HG02588 (cell line): ENCODE results near the gene DNAAF6.
"Not testable (repeated sequence)": the region's sequence is repeated elsewhere in the genome, so short reads cannot be mapped to it uniquely, and the experiment has no call there.

Experiments used
- ATAC-seq: cut with Tn5 transposase; IDR thresholded peaks from one replicate; pipeline ENCODE4 v1.9.1; 2021; ENCODE audit warnings: mild to moderate bottlenecking, moderate library complexity; ENCODE audit not compliant: unreplicated experiment

The DNAAF6 gene

GRCh38 chrX:107205770-107206696, at the start of gene DNAAF6, which contains the start of gene NUP62CL:
TSS of gene DNAAF6 (plus strand) at chrX:107206611. CDS start at chrX:107212876, 6,265 bp downstream.
TSS of gene NUP62CL (minus strand) at chrX:107206433. CDS start at chrX:107175146, 31,287 bp downstream.
- peak; percentile 95 for ATAC-seq

GRCh38 chrX:107157618-107158017, 48.8 kb upstream of the DNAAF6 start:
- not testable (repeated sequence) for ATAC-seq

GRCh38 chrX:107167163-107167921, 39.1 kb upstream of the DNAAF6 start:
- ATAC-seq = no peak

- no peak for ATAC-seq
Measured at GRCh38 chrX:107168257-107168656, 38.2 kb upstream of the DNAAF6 start.

- no peak for ATAC-seq
Measured at GRCh38 chrX:107168712-107169111, 37.7 kb upstream of the DNAAF6 start.

- no peak for ATAC-seq
Measured at GRCh38 chrX:107171369-107172102, 34.9 kb upstream of the DNAAF6 start.

GRCh38 chrX:107197319-107197718, 9.1 kb upstream of the DNAAF6 start:
- ATAC-seq = no peak

- not testable (repeated sequence) for ATAC-seq
Measured at GRCh38 chrX:107198074-107198473, 8.3 kb upstream of the DNAAF6 start.

- no peak for ATAC-seq
Measured at GRCh38 chrX:107199491-107199890, 6.9 kb upstream of the DNAAF6 start.

GRCh38 chrX:107204068-107204605, 2.3 kb upstream of the DNAAF6 start:
- ATAC-seq = no peak

- no peak for ATAC-seq
Measured at GRCh38 chrX:107206697-107207065, 270 bp downstream of the DNAAF6 start.

GRCh38 chrX:107207089-107207488, 678 bp downstream of the DNAAF6 start:
- no peak for ATAC-seq

- no peak for ATAC-seq
Measured at GRCh38 chrX:107207943-107208342, 1.5 kb downstream of the DNAAF6 start.

- no peak for ATAC-seq
Measured at GRCh38 chrX:107213477-107213876, 7.1 kb downstream of the DNAAF6 start.

GRCh38 chrX:107226757-107227156, 20.3 kb downstream of the DNAAF6 start:
- ATAC-seq = no peak

GRCh38 chrX:107227780-107228485, 21.5 kb downstream of the DNAAF6 start:
- ATAC-seq = no peak

- ATAC-seq = no peak
Measured at GRCh38 chrX:107228486-107228819, 22.0 kb downstream of the DNAAF6 start.

GRCh38 chrX:107272431-107272921, 66.1 kb downstream of the DNAAF6 start:
- ATAC-seq = no peak

GRCh38 chrX:107273795-107274194, 67.4 kb downstream of the DNAAF6 start:
- ATAC-seq = no peak

- ATAC-seq = no peak
Measured at GRCh38 chrX:107288676-107289075, 82.3 kb downstream of the DNAAF6 start.
